ENCODE results near the gene GATM.
"Not testable (repeated sequence)": the region's sequence is repeated elsewhere in the genome, so short reads cannot be mapped to it uniquely, and the experiment has no call there.

The GATM gene

DNA sequence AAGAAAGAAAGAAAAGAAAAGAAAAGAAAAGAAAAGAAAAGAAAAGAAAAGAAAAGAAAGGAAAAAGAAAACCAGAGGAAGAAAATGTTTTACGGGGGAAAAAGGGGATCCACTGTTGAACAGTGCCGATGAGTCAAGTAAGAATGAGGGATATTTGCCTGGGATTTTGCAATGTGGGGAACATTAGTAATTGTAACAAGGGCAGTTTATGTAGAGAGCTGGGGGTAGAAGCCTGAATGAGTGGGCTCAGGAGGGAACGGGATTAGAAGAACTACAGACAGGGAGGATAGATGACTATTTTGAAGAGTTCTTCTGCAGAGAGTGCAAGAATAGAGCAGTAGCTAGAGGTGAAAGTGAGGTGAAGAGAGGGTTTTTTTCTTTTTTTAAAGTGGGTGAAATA, 28.7 kb downstream of the GATM start:
- DNase-seq: no peak

DNA sequence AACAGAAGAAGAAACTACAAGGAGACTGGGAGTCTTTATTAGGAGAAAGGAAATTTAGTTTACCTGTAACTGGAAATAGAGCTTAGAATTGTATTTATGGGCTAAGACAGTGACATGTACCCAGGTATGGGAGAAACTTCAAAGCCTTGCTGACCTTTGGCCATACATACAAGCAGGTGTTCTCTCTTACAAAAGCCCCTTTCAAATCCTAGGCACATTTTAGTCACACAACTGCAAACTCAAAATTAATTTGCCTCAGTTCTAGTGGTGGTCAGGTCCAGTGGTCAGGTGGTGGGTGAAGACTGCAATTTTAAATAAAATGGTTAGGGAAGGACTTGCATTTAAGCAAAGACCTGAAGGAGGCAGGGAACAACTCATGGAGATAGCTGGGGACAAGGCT, 30.4 kb downstream of the GATM start:
- DNase-seq: no peak

DNA sequence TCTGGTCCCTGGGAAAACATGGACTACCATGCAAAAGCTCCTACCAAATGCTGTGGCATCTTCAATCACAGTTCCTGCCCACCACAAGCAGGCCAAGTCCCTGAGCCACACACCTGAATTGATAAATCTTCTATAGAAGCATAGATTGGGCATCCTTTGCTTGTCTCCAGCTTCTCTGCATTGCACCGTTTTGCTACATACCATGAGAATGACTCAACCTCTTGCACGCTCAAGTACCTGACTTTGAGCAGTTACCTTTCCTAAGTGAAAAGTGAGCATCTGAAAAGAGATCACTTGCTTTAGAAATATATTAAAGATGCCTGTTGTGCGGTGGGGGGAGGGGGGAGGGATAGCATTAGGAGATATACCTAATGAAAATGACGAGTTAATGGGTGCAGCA, 31.3 kb downstream of the GATM start:
- no peak for DNase-seq

DNA sequence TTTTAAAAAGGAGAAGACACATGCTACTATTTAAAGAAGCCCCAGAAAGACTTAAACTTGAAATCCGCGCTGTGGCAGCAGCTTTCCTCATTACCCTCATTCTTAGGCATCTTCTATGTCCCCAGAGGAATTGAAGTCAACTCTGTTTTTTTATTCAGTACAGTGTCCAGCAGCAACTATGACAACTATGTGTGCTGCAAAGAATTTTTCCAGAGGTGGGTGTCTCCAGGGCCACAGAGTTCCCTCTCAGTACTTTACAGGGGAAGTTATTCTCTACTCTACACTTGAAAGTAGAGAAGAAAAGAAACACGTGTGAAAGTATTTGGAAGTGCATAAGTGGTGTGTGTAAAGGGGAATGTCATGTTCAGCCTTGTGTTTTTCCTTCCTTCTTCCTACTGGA, 32.0 kb downstream of the GATM start:
- no peak for DNase-seq

DNA sequence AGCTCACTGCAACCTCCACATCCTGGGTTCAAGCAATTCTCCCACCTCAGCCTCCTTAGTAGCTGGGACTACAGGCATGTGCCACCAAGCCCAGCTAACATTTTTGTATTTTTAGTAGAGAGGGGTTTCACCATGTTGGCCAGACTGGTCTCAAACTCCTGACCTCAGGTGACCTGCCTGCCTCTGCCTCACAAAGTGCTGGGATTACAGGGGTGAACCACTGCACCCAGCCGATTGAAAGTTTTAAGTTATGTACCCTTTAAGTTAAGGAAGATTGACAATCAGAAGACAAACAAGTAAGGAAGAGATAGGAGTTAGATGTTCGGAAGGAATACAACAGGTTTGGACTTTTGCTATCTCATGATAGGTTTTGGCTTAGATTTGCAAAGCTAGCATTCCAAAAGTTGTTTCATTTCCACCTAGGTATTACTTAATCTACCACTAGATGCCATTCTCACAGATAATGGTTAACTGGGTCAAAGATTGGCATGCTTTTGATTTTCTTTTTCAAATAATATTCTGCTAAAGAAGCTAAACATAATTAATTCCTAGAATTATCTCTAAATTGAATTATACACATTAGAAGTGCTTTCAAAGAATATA, 35.0 kb downstream of the GATM start:
- DNase-seq: no peak

DNA sequence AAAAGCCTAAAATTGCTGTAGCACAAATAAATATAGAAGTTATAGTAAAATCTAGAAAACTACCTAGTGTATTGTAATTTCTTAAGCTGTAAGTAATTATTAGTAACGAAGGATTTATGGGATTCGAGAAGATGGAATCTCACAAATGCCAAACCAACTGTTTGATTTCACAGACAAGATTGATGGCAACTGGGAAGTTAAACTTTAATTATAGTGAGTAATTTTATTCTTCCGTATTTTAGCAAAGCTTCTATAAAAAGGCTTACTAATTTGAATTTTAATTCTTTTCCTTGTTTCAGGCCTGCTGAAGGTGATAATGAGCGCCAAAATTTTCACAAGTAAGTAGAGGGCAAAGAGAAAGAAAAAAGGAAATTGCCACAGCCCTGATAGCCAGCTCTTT, 36.6 kb downstream of the GATM start:
- no peak for DNase-seq

DNA sequence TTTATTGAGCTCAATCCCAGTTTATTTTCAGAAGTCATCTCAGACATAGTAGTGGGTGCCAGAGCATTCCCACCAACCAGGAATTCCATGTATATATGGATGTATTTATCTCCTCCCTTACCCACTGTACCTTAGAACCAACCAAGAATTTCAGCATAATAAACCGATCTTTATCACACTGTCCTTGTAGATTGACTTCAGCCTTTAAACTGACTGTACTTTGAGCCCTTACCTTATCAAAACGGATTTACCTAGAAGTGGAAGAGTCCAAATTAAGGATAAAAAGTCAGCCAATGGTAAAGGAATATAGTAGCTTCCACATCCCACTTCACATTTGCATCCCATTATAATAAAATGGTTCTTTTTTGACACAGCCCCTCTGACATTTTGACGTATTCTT, 37.9 kb downstream of the GATM start:
- DNase-seq: no peak

DNA sequence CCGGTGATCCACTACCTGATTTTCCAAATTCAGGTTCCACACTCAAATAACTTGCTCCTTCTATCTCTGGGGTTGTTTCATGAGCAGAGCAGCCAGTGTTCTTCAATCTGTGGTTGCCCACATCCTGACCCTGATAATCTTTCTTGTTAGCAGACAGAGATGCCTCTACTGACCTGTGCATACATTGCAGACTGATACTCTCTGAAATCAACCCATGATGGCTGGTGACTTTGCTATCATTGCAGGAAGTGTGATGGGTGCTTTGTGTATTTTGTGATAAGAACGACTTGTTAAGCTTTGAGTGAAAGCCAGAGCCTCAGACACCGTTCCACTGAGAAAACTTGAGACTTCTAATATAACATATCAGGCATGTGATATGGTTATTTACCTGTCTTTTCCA, 39.9 kb downstream of the GATM start:
- DNase-seq: no peak

DNA sequence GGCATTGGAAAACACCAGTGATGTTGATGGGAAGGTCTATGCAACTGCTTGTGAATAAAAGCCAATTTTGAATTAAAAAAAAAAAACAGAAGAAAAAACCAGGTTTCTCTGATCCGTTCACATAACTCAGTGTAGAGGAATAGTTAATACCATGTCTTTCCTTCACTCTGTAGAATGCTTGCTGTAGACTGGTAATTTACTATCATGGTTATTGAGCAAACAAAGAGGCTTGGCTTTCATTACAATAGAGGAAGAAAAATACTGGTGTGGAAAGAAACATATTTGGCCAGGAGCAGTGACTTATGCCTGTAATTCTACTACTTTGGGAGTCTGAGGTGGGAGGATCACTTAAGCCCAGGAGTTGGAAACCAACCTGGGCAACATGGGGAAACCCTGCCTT, 41.1 kb downstream of the GATM start:
- DNase-seq: no peak

DNA sequence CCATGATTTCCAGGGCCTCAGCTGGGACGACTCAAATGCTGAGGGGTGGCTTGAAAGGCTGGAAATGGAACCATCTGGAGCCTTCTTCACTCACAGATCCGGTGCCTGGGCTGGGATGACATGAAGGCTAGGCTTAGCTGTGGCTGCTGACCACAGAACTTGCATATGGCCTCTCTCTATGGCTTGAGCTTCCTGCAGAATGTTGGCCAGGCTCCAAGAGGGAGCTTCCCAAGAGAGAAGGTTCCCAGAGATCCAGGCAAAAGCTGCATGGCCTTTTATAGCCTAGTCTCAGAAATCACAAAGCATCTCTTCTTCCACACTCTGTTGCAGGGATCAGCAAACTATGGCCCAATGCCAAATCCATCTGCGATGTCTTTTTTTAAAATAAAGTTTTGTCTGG, 44.8 kb downstream of the GATM start:
- no peak for DNase-seq

DNA sequence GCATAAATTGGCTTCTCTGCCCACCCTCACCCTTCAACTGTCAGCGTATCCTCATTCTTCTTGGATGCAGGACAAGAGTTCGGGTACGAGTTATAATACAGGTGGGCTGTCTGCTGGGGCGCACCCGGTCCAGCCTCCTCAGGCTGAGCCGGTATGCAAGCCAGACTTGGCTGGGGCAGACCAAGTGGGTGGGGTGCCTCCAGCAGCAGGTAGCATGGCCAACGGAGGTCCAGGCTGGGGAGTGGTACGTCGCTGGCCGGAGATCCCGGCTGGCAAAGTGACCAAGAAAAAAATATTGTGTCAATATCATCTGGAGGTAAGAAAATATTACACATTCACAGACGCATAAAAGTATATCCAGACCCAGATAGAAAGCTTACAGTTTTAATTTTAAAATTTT, 45.6 kb downstream of the GATM start:
- no peak for DNase-seq

DNA sequence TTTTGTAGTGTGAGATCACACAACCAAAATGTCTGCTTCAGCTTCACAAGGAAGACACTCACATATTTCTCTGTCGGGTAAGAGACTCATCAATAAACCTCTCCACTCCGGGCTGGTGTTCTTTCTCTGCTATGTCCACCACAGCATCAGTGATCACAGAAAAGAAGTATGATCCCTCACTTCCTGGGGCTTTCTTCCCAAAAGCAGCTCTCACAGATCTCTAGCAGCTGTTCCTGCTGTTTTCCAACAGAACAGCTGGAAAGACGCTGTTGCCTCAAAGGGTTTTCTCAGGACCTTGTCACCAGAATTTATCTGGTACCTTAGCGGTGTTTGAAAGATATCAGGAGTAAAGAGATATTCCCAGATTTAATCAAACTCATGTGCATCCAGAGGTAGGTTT, 46.4 kb downstream of the GATM start:
- no peak for DNase-seq

DNA sequence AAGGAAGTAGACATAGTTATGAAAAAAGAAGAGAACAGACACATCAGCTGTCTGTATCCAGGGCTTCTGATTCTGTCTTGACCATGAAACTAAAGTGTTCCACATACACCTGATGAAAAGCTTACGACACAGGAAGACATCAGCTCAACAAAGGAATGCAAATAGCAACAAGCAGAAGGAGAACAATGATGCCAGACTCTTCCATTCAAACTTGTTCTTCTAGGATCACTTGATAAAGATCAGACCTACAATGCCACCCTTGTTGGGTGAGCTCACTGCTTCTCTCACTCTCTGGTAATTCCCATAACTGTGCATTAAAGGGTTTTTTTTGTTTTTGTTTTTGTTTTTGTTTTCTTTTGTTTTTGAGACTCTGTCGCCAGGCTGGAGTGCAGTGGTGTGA, 49.7 kb downstream of the GATM start:
- DNase-seq: no peak

DNA sequence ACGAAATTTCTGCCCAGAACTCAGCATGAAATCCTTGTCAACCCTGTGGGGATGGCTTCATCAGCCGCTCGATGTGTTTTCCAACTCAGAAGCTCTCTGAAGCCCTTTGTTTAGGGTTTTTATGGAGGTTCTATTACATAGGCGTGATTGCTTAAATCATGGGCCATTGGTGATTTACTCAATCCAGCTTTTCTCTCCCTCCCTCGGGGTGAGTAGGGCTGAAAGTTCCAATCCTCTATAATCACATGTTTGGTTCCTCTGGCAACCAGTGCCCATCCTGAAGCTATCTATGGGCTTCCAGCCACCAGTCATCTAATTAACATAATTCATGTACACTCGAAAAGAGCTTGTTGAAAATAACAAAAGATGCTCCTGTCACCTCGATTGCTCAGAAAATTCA, 51.6 kb downstream of the GATM start:
- no peak for DNase-seq

DNA sequence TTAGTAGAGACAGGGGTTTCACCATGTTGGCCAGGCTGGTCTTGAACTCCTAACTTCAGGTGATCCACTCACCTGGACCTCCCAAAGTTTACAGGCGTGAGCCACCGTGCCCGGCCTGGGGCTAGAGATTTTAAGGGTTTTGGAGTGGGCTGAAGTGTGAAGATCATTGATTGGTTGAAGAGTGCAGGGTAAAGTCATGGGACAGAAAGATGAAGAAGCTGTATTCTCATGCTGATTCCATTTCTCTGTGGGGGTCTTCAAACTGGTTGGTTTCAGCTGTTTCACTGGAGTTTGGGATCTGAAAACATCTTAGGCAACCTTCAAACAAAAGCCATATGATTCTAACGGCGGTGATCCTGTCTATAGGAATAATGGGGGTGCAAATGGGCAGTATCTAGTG, 52.1 kb downstream of the GATM start:
- DNase-seq: no peak

DNA sequence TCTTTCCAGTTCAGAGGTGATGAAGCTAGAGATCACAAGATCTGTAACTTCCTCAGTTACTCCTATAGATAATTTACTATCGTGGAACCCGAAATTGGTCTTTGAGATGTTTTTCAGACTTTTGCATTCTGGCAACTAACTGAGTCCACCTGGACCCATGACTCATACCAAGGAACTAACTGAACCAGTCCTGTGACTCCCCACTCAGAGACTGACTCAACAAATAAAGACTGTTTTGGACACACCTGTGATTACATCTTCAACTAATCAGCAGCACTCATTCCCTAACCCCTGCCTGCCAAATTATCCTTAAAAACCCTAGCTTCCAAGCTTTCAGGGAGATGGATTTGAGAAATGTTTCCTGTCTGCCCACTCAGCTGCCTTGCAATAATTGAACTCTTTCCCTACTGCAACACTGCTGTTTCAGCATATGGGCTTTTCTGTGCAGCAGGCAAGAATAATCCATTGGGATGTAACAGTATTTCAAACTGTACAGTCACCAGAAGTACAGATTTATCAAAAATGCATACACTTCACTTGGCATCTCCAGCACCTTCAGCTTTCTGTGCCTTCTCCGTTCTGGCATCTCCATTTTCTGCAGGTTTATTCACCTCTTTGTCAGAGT, 57.7 kb downstream of the GATM start:
- DNase-seq: no peak

DNA sequence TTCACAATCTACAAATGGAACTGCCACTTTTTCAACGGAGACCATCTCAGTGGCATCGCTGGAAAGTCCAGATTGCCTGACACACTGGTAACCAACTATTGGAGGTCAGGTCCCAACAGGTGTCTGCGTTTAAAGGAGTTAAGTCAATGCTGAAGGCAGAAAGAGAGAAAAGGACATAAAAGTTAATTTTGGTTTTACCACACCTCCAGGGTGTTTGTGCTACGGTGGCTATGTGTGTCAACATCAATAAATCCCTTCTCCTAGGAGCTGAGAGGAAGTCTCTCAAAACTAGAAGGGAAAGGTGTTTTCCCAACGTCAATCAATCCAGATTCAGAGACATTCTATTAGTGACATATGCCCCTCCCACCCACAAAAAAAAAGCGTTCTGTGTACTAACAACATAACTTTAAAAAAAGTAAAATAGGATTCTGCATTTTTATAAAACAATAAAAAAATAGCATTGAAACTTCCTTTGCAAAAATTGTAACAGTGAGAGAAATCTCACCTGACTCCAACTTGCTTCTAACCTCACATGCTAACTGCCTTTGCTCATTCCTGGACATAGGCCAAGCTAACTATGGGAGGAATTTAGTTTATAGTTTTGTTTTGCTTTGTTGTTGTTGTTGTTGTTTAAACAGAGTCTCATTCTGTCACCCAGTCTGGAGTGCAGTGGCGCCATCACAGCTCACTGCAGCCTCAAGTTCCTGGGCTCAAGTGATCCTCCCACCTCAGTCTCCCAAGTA, 58.7 kb downstream of the GATM start:
- no peak for DNase-seq

DNA sequence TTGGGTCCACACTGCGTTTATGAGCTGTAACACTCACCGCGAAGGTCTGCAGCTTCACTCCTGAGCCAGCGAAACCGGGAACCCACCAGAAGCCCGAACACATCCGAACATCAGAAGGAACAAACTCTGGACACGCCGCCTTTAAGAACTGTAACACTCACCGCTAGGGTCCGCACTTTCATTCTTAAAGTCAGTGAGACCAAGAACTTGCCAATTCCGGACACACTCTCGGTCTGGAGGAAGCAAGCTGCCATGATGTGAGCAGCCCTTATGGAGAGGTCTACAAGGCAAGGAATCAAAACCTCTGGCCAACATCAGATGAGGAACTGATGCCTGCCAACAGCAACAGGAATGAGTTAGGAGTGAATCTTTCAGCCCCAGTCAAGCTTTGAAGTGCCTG, 63.4 kb downstream of the GATM start:
- no peak for DNase-seq

DNA sequence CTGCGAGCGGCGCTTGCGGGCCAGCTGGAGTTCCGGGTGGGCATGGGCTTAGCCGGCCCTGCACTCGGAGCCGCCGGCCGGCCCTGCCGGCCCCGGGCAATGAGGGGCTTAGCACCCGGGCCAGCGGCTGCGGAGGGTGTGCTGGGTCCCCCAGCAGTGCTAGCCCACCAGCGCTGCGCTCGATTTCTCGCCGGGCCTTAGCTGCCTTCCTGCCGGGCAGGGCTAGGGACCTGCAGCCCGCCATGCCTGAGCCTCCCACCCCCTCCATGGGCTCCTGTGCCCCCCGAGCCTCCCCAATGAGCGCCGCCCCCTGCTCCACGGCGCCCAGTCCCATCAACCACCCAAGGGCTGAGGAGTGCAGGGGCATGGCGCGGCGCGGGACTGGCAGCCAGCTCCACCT, 64.2 kb downstream of the GATM start:
- DNase-seq: not testable (repeated sequence)
